Measurements from ENCODE around the gene ACER3. TPM values are rescaled to one million over a fixed set of nuclear protein-coding genes. Genes with fewer than 3 reads are reported as not detected.
"Not testable (repeated sequence)": the region's sequence is repeated elsewhere in the genome, so short reads cannot be mapped to it uniquely, and the experiment has no call there.

ACER3 gene
- total and polyA plus RNA-seq, 4 donors = 15.7 to 48.3 (median 29.0) TPM

DNA sequence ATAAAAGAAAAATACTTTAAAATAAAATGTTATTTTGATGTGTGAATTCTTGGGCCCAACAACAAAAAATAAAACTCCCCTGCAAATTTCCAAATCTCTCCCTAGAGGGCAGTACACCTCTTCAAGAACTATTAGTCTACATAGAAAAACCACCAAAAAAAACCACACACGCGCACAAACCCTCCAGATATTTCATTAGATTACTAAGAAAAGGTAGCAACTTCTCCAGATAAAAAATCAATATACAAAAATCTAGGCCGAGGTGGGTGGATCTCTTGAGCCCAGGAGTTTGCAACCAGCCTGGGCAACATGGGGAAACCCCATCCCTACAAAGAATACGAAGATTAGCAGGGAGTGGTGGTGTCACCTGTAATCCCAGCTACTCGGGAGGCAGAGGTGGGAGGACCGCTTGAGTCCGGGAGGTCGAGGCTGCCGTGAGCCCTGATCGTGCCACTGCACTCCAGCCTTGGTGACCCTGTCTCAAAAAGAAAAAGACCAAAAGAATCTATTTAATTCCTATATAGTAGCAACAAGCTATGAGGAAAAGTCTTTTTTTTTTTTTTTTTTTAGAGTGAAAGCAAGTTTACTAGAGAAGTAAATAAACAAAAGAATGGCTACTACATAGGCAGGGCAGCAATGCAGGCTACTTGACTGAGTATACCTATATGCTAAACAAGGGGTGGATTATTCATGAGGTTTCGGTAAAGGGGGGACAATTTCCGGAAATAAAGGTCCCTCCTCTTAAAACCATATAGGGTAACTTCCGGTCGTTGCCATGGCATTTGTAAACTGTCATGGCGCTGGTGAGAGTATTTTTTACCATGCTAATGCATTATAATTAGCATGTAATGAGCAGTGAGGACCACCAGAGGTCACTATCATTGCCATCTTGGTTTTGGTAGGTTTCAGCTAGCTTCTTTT is 186.5 kb downstream of the ACER3 start:
- H3K9me3 ChIP-seq (ENCODE audit: control insufficient read depth, insufficient read depth, low read length) = no peaks in the 10 kb centered on the region
- 7% methylated on average over 3 of the region's 15 CpGs for WGBS (ENCODE audit: insufficient coverage)
- no peaks in the 10 kb centered on the region for H3K36me3 ChIP-seq (ENCODE audit: control insufficient read depth, insufficient read depth, low read length)
- H3K4me3 ChIP-seq (ENCODE audit: low read depth, low read length) = peak overlapping the region; percentile 42
- H3K27me3 ChIP-seq (ENCODE audit: control insufficient read depth, insufficient read depth, low read length) = peaks cover 12% of the 10 kb centered on the region
- peak; percentile 76 to 98 (median 83) for DNase-seq (ENCODE audit: low read depth in 4 of 6, low spot score in 6 of 6)
- H3K4me1 ChIP-seq (ENCODE audit: control insufficient read depth, insufficient read depth, low read length) = peaks cover 10% of the 10 kb centered on the region
- H3K27ac ChIP-seq (ENCODE audit: low read depth, low read length) = peak overlapping the region; percentile 36

DNA sequence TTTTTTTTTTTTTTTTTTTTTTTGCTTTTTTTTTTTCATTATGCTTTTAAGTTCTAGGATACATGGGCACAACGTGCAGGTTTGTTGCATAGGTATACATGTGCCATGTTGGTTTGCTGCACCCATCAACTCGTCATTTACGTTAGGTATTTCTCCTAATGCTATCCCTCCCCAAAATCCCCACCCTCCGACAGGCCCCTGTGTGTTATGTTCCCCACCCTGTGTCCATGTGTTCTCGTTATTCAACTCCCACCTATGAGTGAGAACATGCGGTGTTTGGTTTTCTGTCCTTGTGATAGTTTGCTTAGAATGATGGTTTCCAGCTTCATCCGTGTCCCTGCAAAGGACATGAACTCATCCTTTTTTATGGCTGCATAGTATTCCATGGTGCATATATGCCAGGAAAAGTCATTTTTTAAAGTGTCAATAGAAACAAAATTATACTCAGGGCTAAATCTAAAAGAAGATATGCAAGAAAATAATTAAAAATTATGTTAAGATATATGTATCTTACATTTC is 187.3 kb downstream of the ACER3 start:
- H3K9me3 ChIP-seq (ENCODE audit: control insufficient read depth, insufficient read depth, low read length); H3K36me3 ChIP-seq (ENCODE audit: control insufficient read depth, insufficient read depth, low read length); DNase-seq (ENCODE audit: low read depth in 4 of 6, low spot score in 6 of 6); H3K4me3 ChIP-seq (ENCODE audit: low read depth, low read length); H3K27ac ChIP-seq (ENCODE audit: low read depth, low read length): not testable (repeated sequence)
- no CpG with 5 or more reads among the region's 7 CpGs for WGBS (ENCODE audit: insufficient coverage)
- Histone ChIP-seq H3K4me1 (ENCODE audit: control insufficient read depth, insufficient read depth, low read length) (peaks cover 13% of the 10 kb centered on the region), H3K27me3 (ENCODE audit: control insufficient read depth, insufficient read depth, low read length) (peaks cover 12% of the 10 kb centered on the region)

DNA sequence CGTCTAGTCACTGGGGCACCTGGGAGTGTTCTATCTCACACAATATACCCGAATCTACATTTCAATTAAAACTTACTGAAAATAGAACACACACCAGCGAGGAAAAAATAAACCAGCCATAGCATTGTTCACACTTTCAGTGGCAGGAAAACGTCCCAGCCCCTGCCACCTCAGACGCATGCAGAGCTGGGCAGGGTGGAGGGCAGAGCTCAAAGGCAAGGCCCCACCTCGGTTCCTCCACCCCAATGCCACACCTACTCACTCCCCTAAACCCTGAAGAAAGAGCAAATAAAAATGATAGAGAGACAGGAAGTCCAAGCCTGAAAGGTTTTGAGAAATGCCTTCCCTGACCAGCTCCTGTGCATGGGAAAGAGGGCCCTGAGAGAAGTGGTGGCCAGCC is 188.3 kb downstream of the ACER3 start:
- H3K4me1 ChIP-seq (ENCODE audit: control insufficient read depth, insufficient read depth, low read length) = peaks cover 17% of the 10 kb centered on the region
- H3K27ac ChIP-seq (ENCODE audit: low read depth, low read length) = no peak overlapping the region
- H3K36me3 ChIP-seq (ENCODE audit: control insufficient read depth, insufficient read depth, low read length) = no peaks in the 10 kb centered on the region
- WGBS (ENCODE audit: insufficient coverage) = 81% methylated on average over 3 of the region's 6 CpGs
- no peak overlapping the region for H3K4me3 ChIP-seq (ENCODE audit: low read depth, low read length)
- H3K9me3 ChIP-seq (ENCODE audit: control insufficient read depth, insufficient read depth, low read length) = no peaks in the 10 kb centered on the region
- DNase-seq (ENCODE audit: low read depth in 4 of 6, low spot score in 6 of 6) = no peak
- peaks cover 12% of the 10 kb centered on the region for H3K27me3 ChIP-seq (ENCODE audit: control insufficient read depth, insufficient read depth, low read length)

DNA sequence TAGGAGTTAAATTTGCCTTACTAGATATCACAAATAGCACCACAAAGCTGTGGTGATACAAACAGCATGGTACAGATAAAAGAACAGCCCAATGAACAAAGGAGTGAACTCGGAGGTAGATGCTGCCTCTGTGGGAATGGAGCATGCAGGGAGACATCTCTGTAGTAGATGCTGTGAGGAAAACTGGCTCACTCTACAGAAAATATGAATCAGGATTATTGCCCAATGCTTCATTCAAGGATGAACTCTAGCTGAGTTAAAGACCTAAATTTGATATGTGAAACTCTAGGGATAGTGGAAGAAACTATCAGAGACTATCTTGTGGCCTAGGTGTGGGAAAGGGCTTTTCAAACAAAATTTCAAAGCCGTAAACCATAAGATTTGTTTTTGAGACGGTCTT is 190.8 kb downstream of the ACER3 start:
- no peaks in the 10 kb centered on the region for H3K27me3 ChIP-seq (ENCODE audit: control insufficient read depth, insufficient read depth, low read length)
- 95% methylated on average over 2 of the region's 3 CpGs for WGBS (ENCODE audit: insufficient coverage)
- no peak for DNase-seq (ENCODE audit: low read depth in 4 of 6, low spot score in 6 of 6)
- H3K4me1 ChIP-seq (ENCODE audit: control insufficient read depth, insufficient read depth, low read length) = peaks cover 16% of the 10 kb centered on the region
- H3K27ac ChIP-seq (ENCODE audit: low read depth, low read length) = no peak overlapping the region
- H3K9me3 ChIP-seq (ENCODE audit: control insufficient read depth, insufficient read depth, low read length) = peaks cover 2% of the 10 kb centered on the region
- no peak overlapping the region for H3K4me3 ChIP-seq (ENCODE audit: low read depth, low read length)
- no peaks in the 10 kb centered on the region for H3K36me3 ChIP-seq (ENCODE audit: control insufficient read depth, insufficient read depth, low read length)

DNA sequence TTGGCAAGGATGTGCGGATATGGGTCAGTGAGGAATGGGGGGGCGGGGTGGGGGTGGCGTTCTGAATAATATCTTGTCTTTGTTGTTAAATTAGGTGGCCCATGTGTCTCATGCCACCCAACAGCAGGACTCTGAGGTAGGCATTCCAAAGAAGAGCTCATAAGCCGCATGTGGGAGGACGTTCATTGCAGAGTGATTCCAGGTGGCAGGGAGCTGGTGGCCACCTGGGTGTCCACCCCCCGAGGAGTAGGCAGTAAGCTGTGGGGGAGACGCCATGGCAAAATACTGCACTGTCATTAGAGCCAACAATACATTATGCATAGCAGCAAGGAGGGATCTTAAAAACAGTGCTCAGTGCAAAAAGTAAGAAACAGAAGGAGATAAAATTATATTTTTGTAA is 191.8 kb downstream of the ACER3 start:
- no peaks in the 10 kb centered on the region for H3K27me3 ChIP-seq (ENCODE audit: control insufficient read depth, insufficient read depth, low read length)
- peaks cover 11% of the 10 kb centered on the region for H3K4me1 ChIP-seq (ENCODE audit: control insufficient read depth, insufficient read depth, low read length)
- H3K9me3 ChIP-seq (ENCODE audit: control insufficient read depth, insufficient read depth, low read length) = peaks cover 2% of the 10 kb centered on the region
- no peak for DNase-seq (ENCODE audit: low read depth in 4 of 6, low spot score in 6 of 6)
- 95% methylated on average over 3 of the region's 7 CpGs for WGBS (ENCODE audit: insufficient coverage)
- no peak overlapping the region for H3K4me3 ChIP-seq (ENCODE audit: low read depth, low read length)
- H3K27ac ChIP-seq (ENCODE audit: low read depth, low read length) = no peak overlapping the region
- H3K36me3 ChIP-seq (ENCODE audit: control insufficient read depth, insufficient read depth, low read length) = no peaks in the 10 kb centered on the region

DNA sequence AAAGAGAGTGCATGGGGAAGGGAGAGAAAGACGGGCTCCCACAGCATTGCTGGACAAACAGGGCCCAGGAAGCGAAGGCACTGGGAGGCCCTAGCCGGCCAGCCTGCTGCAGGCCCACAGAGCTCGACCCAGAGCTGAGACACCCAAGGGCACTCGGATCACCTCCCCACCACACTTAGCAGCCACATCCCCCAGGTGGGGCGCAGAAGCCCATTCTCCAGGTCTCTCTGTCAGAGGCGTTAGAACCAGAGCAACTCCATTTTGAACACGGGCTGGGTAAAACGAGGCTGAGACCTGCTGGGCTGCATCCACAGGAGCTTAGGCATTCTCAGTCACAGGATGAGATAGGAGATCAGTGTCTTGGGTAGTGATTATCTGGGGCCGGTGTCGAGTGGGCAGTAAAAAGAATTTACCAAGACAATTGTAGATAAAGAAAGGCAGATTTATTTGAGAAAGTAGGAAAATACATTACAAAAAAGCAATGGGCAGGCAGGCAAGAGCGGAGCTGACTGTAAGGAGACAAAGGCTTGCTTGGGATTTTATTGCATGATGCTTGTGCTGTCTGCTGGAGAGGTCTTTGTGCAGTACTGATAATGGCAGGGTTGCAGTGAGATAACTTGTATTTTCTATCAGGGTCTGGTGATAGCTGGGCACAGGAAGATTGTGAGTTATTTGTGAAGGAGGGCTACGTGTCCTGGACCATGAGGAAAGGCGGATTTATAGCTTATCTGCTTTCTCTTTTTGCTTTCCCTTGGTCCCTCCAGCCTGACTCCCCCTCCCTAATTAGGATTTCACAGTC is 192.7 kb downstream of the ACER3 start:
- H3K27ac ChIP-seq (ENCODE audit: low read depth, low read length) = no peak overlapping the region
- WGBS (ENCODE audit: insufficient coverage) = 65% methylated on average over 8 of the region's 14 CpGs
- peaks cover 11% of the 10 kb centered on the region for H3K4me1 ChIP-seq (ENCODE audit: control insufficient read depth, insufficient read depth, low read length)
- H3K4me3 ChIP-seq (ENCODE audit: low read depth, low read length) = no peak overlapping the region
- DNase-seq (ENCODE audit: low read depth in 4 of 6, low spot score in 6 of 6) = peak in 1 of 6 donors; percentile 51
- no peaks in the 10 kb centered on the region for H3K27me3 ChIP-seq (ENCODE audit: control insufficient read depth, insufficient read depth, low read length)
- H3K9me3 ChIP-seq (ENCODE audit: control insufficient read depth, insufficient read depth, low read length) = peaks cover 2% of the 10 kb centered on the region
- H3K36me3 ChIP-seq (ENCODE audit: control insufficient read depth, insufficient read depth, low read length) = no peaks in the 10 kb centered on the region

DNA sequence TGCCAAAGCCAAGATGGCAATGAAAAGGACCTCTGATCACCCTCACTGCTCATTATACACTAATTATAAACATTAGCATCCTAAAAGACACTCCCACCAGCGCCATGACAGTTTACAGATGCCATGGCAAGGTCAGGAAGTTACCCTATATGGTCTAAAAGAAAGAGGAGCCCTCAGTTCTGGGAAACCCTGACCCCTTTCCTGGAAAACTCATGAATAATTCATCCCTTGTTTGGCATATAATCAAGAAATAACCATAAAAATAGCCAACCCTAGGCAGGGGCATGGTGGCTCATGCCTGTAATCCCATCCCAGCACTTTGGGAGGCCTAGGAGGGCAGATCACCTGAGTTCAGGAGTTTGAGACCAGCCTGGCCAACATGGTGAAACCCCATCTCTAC is 193.4 kb downstream of the ACER3 start:
- DNase-seq (ENCODE audit: low read depth in 4 of 6, low spot score in 6 of 6) = no peak
- WGBS (ENCODE audit: insufficient coverage) = 38% methylated on average over 1 of the region's 1 CpG
- H3K27ac ChIP-seq (ENCODE audit: low read depth, low read length) = no peak overlapping the region
- no peak overlapping the region for H3K4me3 ChIP-seq (ENCODE audit: low read depth, low read length)
- H3K9me3 ChIP-seq (ENCODE audit: control insufficient read depth, insufficient read depth, low read length) = peaks cover 2% of the 10 kb centered on the region
- H3K36me3 ChIP-seq (ENCODE audit: control insufficient read depth, insufficient read depth, low read length) = no peaks in the 10 kb centered on the region
- no peaks in the 10 kb centered on the region for H3K27me3 ChIP-seq (ENCODE audit: control insufficient read depth, insufficient read depth, low read length)
- H3K4me1 ChIP-seq (ENCODE audit: control insufficient read depth, insufficient read depth, low read length) = peaks cover 11% of the 10 kb centered on the region

DNA sequence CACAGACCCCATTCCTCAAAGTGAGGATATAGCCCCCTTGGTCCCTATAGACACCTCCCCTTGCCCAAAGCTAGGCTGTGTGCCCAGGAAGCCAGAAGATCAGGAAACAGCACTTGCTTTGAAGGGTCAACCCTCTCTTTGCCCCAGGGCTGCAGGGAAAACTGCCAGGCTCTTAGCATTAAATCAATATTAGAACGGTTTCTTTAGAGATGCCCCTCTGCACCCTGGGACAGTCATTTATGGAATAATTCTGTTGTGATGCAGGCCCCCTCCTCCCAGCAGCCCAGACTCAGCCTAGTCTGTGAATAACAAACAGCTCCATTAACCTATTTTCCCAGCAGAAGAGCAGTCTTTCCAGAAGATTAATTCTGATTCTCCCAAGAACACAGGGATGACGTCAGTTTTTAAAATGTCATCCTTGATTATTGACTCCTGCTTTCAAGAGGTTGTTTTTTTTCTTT is 194.4 kb downstream of the ACER3 start:
- WGBS (ENCODE audit: insufficient coverage) = no CpG with 5 or more reads among the region's 2 CpGs
- no peak overlapping the region for H3K27ac ChIP-seq (ENCODE audit: low read depth, low read length)
- peak in 1 of 6 donors; percentile 68 for DNase-seq (ENCODE audit: low read depth in 4 of 6, low spot score in 6 of 6)
- no peaks in the 10 kb centered on the region for H3K27me3 ChIP-seq (ENCODE audit: control insufficient read depth, insufficient read depth, low read length)
- peaks cover 11% of the 10 kb centered on the region for H3K4me1 ChIP-seq (ENCODE audit: control insufficient read depth, insufficient read depth, low read length)
- H3K4me3 ChIP-seq (ENCODE audit: low read depth, low read length) = no peak overlapping the region
- H3K36me3 ChIP-seq (ENCODE audit: control insufficient read depth, insufficient read depth, low read length) = no peaks in the 10 kb centered on the region
- H3K9me3 ChIP-seq (ENCODE audit: control insufficient read depth, insufficient read depth, low read length) = peaks cover 2% of the 10 kb centered on the region

DNA sequence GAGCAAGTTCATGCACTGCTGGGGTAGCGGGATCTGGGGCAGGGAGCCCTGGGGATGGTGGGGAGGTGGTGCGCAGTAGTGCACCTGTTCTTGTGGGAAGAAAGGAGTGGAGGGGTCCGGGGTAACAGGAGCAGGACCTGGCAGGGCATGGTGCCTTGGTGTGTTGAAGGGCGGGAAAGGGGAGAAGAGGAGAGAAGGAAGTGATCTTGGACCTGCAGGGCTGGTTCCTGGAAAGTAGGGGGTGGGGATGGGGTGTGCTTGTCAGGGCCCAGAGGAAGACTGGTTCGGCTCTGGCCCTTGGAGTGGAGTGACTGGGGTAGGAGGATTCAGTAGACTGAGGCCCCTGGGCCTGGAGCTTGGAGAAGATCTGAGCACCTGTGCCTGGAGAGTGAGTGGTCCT is 195.2 kb downstream of the ACER3 start:
- 98% methylated on average over 5 of the region's 5 CpGs for WGBS (ENCODE audit: insufficient coverage)
- Histone ChIP-seq H3K27ac (ENCODE audit: low read depth, low read length) (no peak overlapping the region), H3K4me1 (ENCODE audit: control insufficient read depth, insufficient read depth, low read length) (peaks cover 11% of the 10 kb centered on the region), H3K9me3 (ENCODE audit: control insufficient read depth, insufficient read depth, low read length) (peaks cover 2% of the 10 kb centered on the region), H3K27me3 (ENCODE audit: control insufficient read depth, insufficient read depth, low read length) (no peaks in the 10 kb centered on the region), H3K4me3 (ENCODE audit: low read depth, low read length) (no peak overlapping the region), H3K36me3 (ENCODE audit: control insufficient read depth, insufficient read depth, low read length) (no peaks in the 10 kb centered on the region)
- no peak for DNase-seq (ENCODE audit: low read depth in 4 of 6, low spot score in 6 of 6)
